ENCODE data around the gene NRG3.
"Not testable (repeated sequence)": the region's sequence is repeated elsewhere in the genome, so short reads cannot be mapped to it uniquely, and the experiment has no call there.

Gene NRG3

DNA sequence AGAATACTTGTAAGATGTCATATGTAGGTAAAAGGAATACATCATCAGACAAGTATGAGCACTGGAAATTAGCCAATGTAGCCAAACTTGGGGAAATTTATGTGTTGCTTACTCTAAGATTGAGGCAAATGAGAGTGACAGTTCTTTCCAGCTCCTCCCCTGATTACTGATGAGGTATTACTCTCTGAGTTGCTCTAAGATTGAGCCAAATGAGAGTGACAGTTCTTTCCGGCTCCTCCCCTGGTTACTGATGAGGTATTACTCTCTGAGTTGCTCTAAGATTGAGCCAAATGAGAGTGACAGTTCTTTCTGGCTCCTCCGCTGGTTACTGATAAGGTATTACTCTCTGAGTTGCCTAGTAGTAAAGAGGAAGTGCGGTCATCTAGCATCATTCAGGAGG is 435.8 kb downstream of the NRG3 start:
- no peak for DNase-seq

DNA sequence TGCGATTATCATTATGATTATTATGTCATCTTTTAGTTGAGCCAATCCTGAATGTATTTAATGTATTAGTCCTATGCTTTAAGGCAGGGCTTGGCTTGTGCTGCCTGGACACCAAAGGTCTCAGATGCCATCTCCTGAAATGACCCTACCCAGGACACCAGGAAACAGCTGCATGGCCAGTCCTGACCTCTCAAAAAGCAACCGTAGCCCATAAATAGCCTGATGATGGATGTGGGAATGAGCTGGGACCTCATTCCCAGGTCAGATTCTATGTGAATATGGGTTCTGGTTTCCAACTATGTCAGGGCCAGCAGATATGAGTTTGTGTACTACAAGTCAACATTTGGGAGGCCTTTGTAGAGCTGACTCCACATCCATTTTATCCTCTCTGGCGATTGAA is 438.4 kb downstream of the NRG3 start:
- DNase-seq: no peak

DNA sequence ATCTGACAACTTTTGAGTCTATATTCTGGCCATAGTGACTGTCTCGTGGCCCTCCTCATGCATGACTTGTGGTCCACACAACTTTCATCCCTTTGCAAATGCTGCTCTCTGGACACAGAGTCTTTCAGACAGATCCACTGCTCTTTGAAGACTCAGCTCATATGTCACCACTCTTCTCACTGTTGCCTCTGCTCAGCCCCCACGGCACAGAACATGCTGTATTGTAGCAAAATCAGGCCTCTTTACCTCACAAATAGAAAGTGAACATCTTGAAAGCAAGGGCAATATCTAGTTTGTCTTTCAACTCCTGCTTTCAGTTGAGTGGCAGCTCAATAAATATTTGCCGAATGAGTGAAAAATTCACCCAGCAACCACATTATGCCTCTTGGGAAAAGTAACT is 443.5 kb downstream of the NRG3 start:
- DNase-seq: no peak

DNA sequence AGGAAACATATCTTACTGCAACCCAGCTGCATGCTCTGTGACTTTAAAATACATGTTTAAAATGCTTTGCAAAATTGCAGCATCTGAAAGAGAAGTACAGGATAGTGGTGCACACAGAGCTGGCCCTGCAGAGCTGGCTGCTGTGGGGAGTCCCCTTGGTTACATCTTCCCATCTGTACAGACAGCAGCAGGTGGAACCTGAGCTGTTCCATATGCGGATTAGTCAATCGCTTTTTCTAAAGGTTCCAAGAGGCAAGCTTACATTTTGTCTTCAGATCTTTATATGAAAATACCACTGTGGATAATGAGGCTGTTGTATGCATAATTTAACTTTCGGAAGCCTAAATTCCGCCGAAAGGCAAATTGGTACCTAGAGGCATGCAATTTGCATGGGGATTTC is 444.1 kb downstream of the NRG3 start:
- no peak for DNase-seq

DNA sequence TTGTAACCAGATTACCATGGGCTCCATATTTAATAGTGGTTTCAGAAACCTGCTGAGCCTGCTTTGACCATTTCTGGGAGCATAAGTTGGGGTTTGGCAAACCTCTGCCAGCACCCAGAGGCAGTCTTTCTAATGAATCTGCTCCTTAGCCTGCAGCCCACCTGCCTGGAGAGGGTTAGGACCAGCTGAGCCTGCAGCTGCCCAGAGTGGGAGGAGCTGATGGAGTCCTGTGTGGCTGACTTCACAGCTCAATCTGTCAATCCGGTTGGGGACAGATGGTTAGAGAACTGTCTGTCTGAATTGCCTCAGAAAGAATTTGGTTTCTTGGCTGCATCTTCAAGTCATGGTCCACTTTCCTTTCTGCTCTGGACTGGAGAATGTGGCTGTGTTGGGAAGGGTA is 444.6 kb downstream of the NRG3 start:
- no peak for DNase-seq

DNA sequence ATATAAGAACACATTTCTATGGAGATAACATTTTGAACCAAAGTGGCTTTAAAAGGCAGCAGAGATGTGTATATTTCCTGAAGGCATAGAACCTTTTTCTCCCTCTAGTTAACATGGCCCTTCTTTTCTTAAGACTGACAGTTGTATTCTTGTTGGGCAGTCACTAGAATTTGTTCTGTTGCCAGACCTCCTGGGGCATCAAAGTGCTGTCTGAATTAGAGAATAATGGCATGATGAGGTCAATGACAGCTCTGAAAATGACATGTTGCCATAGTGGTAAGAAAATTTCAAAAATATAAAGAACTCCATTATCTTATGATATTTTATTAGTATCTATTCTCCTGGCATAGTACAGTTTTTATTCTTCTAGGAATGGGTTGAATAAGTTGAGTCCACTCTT is 446.7 kb downstream of the NRG3 start:
- DNase-seq: no peak

DNA sequence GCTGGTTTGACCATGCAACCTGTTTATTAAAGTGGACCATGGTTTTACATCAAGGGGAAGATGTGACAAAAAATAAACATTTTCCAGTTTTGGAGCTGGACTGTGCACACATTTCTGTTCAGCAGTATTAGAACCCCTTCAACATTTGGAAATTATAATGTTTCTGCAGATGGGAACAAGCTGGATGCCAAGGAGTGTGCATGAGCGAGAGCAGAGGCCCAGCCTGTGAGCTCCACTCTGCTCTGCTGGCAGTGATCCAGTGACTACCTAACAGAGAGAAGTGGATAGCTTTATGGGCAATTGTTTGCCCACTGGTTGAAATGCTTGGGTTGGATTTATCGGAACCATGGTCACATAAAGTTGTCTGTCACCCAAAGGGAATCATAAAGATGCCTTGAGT is 456.7 kb downstream of the NRG3 start:
- no peak for DNase-seq

DNA sequence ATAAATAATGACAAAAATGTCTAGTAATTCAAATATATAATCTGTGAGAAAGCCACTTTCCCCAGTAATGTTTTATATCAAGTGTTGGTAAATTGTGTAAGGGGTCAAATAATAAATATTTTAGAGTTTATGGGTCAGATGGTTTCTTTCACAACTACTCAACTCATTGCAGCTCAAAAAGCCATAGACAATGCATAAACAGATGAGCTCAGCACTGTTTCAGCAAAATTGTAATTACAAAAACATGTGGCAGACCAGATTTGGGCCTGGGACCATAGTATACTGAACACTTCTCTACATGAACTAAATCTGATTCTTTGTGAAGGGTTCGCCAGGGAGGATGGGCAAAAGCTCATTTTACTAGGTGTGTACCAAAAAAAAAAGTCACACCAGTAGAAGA is 460.8 kb downstream of the NRG3 start:
- no peak for DNase-seq

DNA sequence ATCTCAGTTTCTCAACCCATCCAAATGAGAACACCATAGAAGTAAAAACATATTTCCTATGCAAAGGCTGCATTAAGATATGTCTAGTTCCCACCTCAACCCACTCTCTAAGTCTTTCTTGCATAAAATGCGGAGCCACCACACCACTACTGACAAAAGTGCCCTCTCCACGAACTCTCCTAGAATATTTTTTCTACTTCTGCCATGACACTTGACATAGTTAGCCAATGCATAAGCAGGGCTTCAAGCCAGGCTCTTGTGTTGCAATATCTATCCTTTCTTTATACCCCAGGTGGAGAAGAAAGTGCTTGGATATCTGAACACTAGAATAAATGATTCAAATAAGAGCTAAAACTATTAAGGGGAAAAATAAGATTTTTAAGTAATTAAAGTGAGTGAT is 465.2 kb downstream of the NRG3 start:
- DNase-seq: no peak

DNA sequence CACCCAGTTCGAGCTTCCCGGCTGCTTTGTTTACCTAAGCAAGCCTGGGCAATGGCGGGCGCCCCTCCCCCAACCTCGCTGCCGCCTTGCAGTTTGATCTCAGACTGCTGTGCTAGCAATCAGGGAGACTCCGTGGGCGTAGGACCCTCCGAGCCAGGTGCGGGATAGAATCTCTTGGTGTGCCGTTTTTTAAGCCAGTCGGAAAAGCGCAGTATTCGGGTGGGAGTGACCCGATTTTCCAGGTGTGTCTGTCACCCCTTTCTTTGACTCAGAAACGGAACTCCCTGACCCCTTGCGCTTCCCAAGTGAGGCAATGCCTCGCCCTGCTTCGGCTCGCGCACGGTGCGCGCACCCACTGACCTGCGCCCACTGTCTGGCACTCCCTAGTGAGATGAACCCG is 474.6 kb downstream of the NRG3 start:
- DNase-seq: not testable (repeated sequence)

DNA sequence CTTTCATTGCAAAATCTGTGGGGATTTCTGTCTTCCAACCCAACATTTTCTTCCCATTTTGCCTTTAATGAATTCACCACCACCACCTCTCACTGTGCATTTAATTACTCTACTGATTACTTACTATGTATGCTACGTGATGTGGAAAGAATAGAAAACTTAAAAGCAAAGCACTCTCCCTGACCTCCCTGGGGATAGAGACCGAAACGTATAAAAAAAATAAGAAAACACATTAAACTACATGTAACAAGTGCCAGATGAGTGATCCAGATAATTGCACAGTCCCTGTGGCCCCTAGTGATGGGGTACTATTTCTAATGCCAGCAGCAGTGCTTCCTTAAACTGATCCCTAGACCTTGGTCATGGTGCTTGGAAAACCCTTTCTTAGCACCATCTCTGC is 478.4 kb downstream of the NRG3 start:
- no peak for DNase-seq

DNA sequence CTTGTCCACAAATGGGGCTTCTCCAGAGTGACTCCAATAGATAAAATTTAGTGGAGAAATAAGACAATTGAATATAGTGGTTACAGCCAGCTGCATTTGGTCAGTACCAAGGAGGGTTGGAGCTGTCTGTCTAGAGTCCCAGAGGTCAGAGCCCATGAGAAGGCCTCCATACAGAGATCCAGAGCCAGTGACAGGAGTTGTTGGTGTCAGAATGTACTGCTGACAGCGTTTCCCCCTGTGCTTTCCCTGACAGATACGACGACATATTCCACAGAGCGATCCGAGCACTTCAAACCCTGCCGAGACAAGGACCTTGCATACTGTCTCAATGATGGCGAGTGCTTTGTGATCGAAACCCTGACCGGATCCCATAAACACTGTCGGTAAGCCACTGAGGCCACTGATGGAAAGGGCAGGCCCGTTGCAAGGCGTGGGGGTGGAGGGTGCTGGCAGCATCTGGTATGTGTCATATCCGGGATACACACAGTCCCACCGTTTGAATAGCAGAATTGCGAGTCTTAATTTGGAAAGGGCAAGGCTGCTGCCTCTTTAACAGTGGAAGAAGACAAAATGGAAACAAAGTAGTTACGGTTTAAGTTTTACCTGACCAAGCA is 483.6 kb downstream of the NRG3 start:
- DNase-seq: no peak

DNA sequence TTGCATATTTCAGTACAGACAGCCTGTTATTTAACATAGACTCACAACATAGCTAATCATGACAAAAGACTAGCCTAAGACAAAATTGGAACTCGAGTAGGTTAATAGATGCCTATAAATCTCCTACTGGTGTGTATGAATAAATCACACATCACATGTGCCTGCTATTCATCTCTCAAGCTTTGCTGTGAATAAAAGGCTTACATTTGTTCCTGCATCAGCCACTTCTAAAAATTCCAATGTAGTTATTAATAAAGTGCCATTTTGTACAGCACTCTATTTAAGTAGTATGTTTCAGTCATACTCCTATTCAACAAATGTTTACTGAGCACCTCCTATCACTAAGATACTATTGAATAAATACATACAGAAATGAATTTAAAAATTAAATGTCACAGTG is 486.3 kb downstream of the NRG3 start:
- no peak for DNase-seq

DNA sequence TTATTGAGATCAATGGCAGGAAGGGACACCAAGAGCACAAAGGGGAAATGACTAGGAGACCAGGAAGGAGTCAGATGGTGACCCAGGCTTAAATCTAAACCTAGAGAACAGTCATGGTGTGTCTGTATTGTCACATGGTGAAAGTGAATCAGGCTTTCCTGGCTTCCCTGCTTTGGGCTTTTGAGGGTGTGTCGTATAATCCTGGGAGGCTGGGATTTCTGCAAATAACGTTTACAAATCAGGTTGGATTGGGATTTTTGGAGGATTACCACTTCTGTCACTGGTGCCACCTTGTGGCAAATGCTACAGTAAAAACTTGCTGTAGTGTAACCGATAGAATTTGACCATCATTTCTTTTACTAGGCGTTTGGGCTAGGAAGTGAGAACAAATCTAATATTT is 502.6 kb downstream of the NRG3 start:
- DNase-seq: no peak

DNA sequence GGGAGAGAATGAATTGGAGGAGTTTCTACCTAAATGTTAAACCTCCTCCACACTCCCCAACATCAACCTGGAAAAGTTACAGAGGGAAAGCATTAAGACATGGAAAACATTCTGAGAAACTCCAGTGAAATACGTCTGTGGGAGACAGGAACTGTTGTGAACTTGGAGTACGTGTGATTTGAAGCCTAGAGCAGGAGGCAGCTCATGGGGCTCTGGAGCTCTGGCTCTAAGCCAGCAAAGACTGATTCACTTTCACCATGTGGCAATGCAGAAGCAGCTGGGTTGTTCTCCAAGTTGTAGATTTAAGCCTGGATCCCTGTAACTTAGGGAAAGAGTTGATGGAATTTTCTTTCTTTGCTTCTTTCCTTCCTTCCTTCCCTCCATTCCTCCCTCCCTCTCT is 503.2 kb downstream of the NRG3 start:
- no peak for DNase-seq

DNA sequence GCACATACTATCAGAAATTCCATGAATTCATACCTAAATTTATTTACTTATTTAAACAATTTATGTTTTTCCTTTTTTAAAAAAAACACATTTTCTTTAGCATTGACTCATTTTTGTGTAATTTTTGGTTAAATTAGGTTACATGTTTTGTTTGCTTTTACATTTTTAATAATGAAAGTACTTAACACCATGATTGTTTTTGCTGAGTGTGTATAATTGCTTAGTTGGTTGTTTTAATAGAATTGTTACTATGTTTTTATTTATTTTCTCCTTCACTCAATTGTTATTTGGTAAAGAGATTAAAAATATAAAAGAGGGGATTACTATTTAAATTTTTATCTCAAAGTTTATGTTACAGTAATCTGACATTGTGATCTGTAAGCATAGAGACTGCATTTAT is 508.4 kb downstream of the NRG3 start:
- no peak for DNase-seq

DNA sequence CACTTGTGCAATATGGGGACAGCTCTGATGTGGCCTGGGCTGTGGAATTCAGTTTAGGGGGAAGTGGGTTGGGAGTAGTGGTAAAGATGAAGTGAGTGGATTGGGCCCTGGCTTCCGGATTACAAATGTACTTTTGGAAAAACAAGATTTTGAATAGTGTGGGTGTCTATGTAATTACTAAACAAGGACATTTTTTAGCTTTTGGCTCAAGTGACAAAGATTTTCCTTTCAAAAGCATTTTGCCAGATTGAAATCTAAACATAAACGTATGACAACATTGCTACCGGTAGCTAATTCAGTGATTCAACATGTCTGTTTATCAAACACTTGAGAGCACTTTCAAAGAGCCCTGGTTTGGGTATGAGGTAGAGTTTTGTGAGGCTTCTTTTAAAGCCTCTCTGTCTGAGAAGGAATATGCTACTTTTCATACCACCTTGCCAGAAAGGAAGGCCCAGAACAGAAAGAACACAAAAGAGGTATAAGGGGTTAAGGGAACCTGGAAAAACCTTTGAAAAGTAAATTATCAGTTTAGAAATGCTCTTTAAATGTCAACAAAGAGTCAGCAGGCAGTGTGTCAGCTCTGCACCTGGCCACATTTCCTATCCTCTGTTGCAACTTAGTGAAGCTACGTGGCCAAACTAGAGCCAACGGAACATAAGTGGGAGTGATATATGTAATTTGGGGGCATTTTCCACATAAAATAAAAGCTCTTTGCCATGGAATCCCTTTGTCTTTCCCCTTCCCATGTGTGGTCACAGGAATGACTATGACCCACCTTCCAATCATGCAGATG is 516.1 kb downstream of the NRG3 start:
- no peak for DNase-seq

DNA sequence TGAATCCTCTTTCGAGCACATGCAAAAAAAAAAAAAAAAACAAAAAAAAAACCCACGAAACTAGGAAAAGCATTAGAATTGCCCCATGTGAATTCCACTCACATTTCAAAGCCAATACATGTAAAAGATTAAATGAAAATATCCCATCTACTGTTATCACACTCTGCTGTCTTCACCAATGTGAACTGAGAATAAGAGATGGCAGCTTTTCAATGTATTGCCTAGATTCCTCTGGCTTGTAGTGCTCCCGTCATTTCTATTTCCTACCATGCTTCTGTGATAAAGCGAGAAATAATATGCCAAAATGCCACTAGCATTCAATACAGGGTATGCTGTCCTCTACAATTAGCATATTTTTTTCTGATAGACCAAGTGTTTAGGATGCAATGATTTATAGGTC is 517.0 kb downstream of the NRG3 start:
- no peak for DNase-seq

DNA sequence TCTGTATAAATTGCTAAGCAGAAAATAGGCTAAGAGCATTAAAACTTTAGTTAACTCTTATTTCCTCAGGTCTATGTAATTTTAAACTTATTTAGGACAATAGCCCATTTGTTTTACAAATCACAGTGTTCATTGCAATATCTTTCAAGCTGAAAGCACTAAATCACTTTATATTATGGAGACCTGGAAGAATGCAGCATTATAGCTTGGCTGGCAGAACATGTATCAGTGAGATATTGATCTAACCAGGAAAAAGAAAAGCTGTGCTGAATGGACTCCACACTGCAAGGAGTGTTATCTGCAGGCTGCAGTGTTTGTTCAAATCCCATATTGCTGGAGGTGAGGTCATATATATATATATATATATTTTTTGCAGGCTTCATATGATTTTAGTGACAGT is 517.5 kb downstream of the NRG3 start:
- no peak for DNase-seq

DNA sequence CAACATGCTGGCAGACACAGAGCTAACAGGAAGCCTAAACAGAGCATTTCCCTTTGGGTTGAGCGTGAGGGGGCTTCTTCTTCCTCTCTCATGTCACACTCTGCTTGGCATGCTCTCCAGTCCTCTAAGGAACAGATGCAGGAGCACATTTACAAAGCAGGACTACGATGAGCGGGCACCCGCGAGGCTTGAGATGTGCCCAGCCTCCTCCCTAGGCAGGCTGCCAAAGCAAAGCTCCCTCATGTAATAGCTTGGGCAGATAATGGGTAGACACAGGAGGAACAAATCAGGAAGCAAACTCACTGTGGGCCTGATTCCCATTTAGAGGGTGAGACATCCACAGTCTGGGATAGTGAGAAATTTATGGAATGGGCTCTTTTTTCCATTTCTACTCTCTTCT is 519.1 kb downstream of the NRG3 start:
- DNase-seq: no peak

DNA sequence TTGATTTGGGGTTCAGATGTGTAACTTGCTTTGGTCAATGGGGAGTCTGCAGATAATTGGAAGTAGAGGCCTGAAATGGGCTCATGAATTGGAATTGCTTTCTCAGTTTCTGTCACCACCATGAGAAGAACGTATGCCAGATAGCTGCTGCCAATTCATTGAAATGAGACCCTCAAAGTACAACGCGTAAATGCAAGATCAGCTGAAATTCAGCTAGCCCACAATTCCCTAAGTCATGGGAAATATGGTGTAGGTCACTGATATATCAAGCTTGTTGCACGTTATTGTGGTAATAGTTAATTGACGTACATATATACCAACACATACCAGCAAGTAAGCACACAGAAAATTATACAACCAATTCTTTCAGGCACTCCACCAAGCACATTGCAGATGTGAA is 520.0 kb downstream of the NRG3 start:
- DNase-seq: no peak

DNA sequence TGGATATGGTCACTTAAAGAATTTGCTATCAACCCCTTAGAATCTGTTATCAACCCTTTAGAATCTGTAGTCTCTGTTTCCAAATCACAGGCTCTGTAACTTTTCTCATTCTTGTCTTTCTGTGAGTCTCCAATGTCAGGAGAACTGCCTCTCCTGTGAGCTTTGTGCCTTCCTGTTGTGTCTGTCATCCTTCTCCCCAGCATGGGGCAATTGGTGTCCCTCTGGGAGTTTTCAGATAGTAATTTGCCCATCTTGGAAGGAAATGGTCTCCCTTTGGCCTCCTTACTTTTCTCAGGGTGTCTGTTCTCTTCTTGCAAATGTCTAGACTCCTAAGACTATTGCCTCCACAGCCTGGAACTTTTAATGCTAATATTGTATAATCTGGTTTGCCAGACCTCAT is 521.9 kb downstream of the NRG3 start:
- no peak for DNase-seq

DNA sequence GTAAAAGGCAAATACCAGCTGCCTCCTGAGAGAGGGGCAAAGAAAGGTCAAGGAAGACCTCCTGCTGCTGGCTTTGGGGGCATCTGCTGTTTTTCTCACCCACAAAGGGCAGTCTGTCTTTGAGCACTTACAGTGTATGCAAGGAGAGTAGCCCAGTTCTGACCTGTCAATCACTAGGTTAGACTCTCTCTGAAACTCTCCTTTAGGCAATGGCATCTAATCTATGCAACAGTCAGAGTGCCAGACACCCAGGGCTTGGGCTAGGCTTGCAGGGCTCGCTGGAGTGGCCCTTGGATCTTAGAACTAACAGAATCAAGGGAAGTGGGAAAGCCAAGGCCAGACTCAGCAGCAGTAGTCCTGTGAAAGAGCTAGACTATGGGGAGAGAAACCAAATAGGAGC is 522.9 kb downstream of the NRG3 start:
- no peak for DNase-seq

DNA sequence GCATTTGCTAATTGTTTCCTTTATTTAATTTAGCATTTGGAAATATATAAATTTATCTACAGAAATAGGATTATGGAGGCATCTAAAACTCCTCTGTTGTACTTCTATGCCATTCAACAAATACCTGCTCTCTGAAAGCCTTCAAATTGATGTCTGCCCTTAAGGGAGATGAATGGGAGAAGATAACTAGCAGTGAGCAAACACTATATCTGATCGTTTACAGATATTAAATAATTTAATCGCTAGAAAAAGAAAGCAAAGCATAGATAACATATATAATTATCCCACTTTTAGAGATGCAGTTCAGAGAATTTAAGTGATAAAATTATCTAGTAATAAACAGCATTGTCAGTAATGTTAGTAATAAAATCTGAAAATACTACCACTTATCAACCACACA is 524.9 kb downstream of the NRG3 start:
- no peak for DNase-seq

DNA sequence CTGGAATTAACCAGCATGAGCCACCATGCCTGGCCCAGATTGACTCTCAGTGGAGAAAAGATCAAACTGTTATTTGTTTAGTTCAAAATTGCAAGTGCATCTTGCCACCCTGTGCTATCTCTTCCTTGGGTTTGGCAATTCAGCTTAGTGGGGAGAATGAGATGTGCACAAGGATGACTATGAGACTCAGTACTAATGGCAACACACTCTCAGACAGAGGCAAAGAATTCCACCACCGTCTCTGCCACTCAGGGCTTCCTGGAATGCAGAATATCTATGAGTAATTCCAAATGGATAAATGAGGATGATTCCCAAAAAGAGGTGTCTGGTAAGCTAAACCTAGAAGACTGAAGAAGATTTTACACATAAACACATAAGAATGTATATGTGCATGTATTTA is 525.8 kb downstream of the NRG3 start:
- DNase-seq: no peak
